NCI-H1092 (cell line): Measurements from ENCODE around the gene ARL16.
"Not testable (repeated sequence)": the region's sequence is repeated elsewhere in the genome, so short reads cannot be mapped to it uniquely, and the experiment has no call there.

Source experiments
- DNase-seq: peaks from one replicate; lab custom pipeline; 2025; lab: John Stamatoyannopoulos, UW

ARL16 gene

GRCh38 chr17:81695211-81695610 lies 11.6 kb upstream of the ARL16 start:
- DNase-seq = no peak

GRCh38 chr17:81694810-81695209 lies 11.2 kb upstream of the ARL16 start:
- DNase-seq = no peak

GRCh38 chr17:81693509-81694210 lies 10.1 kb upstream of the ARL16 start:
- DNase-seq = no peak

GRCh38 chr17:81691608-81692007 lies 8.0 kb upstream of the ARL16 start:
- DNase-seq = no peak

- DNase-seq = no peak
Measured at GRCh38 chr17:81691196-81691595, 7.6 kb upstream of the ARL16 start.

- DNase-seq = no peak
Measured at GRCh38 chr17:81690549-81690948, 7.0 kb upstream of the ARL16 start.

GRCh38 chr17:81690066-81690465 lies 6.5 kb upstream of the ARL16 start:
- no peak for DNase-seq

GRCh38 chr17:81688616-81689015 lies 5.0 kb upstream of the ARL16 start:
- no peak for DNase-seq

- DNase-seq = no peak
Measured at GRCh38 chr17:81687770-81688541, 4.4 kb upstream of the ARL16 start.

GRCh38 chr17:81686614-81687013 lies 3.0 kb upstream of the ARL16 start:
- DNase-seq = no peak

- no peak for DNase-seq
Measured at GRCh38 chr17:81685108-81685507, 1.5 kb upstream of the ARL16 start.

GRCh38 chr17:81684442-81684911 lies 880 bp upstream of the ARL16 start:
- no peak for DNase-seq

- no peak for DNase-seq
Measured at GRCh38 chr17:81683208-81683583, 401 bp downstream of the ARL16 start.

- no peak for DNase-seq
Measured at GRCh38 chr17:81682565-81683207, 911 bp downstream of the ARL16 start.

GRCh38 chr17:81681672-81682071 lies 1.9 kb downstream of the ARL16 start:
- DNase-seq = peak; percentile 69

GRCh38 chr17:81680150-81680549 lies 3.4 kb downstream of the ARL16 start:
- DNase-seq = no peak

GRCh38 chr17:81676906-81677305 lies 6.7 kb downstream of the ARL16 start:
- no peak for DNase-seq

- not testable (repeated sequence) for DNase-seq
Measured at GRCh38 chr17:81675515-81676221, 7.9 kb downstream of the ARL16 start.

- DNase-seq = no peak
Measured at GRCh38 chr17:81673561-81674258, 9.9 kb downstream of the ARL16 start.

GRCh38 chr17:81672954-81673353 lies 10.6 kb downstream of the ARL16 start:
- no peak for DNase-seq

- no peak for DNase-seq
Measured at GRCh38 chr17:81672504-81672903, 11.1 kb downstream of the ARL16 start.

- no peak for DNase-seq
Measured at GRCh38 chr17:81667754-81668153, 15.8 kb downstream of the ARL16 start.
